Islet precursor cell (in vitro differentiated cells): ENCODE data around the gene SH3GL3.

Experiments
- DNase-seq: peaks from one replicate; pipeline ENCODE4 v3.0.0-alpha.2; 2018

The SH3GL3 gene, protein sequence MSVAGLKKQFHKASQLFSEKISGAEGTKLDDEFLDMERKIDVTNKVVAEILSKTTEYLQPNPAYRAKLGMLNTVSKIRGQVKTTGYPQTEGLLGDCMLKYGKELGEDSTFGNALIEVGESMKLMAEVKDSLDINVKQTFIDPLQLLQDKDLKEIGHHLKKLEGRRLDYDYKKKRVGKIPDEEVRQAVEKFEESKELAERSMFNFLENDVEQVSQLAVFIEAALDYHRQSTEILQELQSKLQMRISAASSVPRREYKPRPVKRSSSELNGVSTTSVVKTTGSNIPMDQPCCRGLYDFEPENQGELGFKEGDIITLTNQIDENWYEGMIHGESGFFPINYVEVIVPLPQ

DNA sequence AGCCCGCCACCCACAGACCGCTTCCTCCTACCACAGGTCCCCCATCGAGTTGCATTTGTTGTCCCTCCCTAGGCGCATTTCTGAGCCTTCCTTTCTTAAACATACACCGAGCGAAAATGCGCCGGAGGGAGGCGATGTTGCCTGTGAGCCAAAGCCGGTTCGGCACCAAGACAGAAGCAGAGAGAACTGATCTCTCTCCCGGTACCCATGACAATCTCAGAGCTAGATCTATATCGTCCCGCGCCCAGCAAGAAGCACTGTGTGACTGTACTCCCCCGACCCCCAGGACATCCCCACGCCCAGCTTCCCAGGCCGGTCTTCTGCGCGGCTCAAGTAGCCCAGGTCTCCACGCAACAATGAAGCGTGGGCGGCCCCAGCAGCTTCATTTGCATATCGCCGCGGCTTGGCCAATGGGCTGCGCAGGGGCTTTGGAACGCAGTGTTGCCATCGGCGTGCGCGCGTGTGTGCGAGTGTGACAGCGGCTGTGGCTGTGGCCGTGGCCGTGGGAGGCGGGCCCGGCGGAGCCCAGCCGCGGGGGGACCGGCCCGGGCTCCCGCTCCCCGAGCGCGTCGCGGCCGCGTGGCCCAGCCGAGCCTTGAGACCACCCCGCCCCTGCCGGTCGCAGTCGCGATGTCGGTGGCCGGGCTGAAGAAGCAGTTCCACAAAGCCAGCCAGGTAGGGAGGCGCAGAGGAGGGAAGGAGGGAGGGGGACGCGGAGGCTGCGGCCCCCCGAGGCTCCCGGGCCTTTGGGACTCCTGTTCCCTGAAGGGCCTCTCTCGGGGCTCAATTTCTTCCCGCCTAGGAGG, at the start of gene SH3GL3:
Gene SH3GL3, plus strand, starts transcription at position 438 of the 806 bp plus-strand sequence. Its CDS starts 193 bp downstream, at position 631.
- DNase-seq: peak; percentile 94

DNA sequence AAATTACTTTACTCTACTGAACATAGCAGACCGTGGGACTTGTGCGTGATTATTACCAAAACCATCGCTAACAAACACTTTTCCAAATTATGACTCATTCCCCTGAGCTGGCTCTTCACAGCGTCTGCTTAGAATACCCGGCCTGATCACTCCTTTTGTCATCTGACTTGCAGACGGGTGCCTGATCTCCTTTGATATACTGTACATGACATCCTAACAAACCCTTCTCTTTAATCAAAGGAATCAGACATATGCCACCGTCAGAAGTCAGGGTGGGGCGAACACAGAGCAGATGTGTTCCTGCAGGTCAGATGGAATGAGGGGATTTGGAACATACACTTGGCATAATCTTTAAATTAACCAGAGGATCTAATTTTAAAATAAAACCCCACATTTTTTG, 48.5 kb upstream of the SH3GL3 start:
- no peak for DNase-seq

DNA sequence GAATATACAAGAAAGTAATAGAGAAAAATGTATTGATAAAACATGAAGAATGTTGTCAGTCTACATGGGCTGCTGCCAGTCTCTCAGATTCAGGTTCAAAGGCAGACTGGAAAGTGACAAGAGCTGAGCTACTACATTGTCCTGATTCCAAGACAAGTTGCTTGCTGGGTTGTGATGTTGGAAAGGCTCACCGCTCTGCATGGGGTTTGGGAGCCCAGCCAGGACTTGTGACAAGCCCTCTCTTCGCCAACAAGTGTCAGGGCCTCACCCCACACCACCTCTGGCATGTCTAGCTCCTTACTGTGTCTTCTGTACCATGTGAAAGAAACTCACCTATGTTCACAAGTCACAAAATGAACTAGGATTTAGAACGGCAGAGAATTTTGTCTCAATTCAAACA, 43.0 kb upstream of the SH3GL3 start:
- no peak for DNase-seq

DNA sequence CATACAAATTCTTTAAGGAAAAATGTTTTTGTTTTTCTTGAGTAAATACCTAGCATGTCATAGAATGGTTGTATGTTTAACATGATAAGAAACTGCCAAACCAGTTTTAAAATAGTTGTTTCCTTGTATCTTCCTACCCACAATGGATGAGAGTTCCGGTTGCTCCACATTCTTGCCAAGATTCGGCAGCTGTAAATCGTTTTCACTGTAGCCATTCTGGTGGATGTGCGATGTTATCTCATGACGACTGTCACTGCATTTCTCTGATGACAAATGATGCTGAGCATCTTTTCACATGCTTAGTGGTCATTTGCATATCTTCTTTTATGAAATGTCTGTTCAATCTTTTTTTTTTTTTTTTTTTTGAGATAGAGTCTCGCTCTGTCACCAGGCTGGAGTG, 36.6 kb upstream of the SH3GL3 start:
- no peak for DNase-seq

DNA sequence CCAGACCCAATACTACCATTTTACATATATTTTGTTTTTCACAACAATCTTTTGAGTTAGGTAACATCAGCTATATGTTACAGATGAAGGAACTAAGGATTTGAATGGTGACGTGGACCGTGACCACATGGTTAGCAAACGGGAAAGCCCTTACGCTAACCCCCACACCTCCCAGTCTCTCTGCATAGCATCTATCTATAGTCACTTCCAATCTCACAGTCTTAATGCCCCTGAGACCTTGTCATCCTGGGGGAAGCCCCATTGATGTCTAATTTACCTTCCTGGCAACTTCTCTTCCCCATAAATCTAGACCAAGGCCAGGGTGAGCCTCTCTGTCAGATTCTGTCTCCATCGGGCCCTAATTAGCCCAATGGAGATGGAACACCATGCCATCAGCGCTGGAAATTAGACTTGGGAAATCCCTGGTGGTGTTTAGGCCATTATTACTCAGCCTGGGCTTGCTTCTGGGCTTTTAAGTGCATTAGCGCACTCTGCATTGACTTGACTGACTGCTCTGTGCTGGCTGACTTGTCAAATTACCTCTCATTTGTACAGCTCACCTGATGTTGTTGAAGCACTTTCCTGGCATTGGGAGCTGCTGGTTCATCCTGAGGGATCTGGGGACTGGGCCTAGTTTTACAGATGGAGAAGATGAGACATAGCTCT, 34.0 kb upstream of the SH3GL3 start:
- DNase-seq: no peak

DNA sequence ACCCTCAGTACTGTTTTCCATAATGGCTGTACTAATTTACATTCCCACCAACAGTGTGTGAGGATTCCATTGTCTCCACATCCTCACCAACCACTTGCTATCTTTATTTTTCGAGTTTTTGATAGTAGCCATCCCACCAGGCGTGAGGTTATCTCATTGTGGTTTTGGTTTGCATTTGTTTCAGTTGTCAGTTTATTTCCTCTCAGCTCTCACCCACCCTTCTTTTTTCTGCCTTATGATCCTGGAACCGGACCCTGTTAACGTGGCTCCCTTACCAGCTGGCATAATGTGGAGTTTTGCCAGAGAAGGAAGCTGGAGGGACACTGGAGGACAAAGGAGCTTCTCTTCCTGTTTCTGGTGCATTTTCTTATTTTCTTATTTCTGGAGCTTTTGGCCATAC, 25.1 kb upstream of the SH3GL3 start:
- DNase-seq: no peak

DNA sequence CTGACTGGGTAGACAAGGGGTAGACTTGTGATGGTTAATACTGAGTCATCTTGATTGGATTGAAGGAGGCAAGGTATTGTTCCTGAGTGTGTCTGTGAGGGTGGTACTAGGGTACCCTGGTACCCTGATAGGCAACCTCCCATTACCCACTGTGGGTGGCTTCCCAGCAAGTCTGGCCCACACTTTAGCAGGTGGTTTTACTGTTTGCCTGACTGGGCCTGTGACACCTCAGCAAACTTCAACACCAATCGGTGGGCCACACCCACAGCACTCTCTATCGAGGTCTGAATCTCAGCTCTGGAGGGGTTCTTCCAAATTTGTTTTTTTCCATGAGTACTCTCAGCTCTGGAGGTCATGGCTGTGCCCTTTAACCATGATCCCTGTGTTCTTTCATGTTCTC, 24.6 kb upstream of the SH3GL3 start:
- DNase-seq: no peak

DNA sequence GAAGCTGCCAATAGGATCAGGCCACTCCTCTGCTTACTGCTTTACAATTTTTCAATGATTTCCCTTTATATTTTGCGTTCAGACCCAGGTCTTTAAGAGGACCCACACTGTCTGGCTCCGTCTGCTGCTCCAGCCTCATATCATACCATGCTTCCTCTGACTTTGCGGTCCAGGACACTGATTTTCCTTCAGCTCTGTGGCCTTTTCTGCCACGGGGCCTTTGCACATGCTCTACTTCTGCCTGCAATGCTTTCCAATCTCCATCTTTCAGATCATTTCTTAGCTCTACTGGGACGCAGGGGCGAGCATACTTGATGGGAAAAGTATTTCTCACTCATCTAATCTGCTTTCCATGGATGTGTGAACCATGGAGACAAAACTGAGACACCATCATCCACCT, 23.0 kb upstream of the SH3GL3 start:
- no peak for DNase-seq

DNA sequence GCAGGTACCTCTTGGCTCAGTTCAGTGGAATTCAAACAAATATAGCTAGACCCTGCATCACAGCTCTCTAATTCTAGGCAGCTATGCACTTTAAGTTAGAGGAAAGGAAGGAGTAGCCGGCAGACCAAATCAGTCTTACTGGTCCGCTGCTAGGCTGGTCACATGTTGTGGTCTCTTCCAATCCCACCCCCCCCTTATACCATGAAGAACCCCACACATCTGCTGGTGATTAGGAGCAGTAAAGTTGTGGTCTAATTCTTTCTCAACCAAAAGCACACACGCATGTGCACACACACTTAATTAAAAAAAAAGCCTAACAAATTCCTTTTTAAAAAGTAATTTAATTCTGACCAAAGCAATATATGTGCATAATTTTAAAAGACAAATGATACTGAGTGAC, 16.7 kb upstream of the SH3GL3 start:
- DNase-seq: no peak

DNA sequence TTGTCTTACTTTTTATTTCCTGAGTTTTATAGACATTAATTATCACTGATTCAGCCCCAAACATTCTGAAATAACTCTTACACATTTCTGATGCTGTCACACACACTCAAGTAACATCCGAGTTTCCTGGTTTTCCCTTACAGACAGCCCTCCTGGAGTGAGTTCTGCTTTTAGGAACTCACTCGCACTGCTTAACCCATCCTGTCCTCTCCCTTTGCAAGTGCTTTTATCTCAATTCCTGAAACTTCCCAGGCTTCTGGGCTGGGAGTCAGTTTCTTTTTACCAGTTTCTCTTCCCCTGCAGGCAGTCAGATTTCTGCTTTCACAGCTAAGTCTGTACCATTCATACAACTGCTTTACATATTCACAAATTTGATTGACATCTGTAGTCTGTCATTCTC, 15.6 kb upstream of the SH3GL3 start:
- no peak for DNase-seq

DNA sequence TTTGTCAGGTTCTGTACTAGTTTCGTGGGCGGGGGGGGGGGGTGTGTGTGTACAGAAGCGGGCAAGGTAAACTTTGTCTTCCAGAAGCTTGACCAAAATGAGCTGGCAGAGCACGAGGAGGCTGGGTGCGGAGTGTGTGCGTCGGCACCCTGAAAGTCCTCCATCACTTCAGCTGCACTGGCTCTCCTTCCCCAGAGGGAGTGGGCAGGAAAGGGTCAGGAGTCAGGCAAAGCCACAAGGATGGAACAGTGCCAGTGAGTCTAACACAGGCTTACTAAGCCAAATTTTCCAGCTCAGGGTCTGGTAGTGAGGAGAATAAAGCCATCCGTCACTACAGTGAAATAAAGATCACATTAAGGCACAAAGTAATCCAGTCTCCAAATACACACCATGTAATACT, 11.9 kb upstream of the SH3GL3 start:
- DNase-seq: no peak

DNA sequence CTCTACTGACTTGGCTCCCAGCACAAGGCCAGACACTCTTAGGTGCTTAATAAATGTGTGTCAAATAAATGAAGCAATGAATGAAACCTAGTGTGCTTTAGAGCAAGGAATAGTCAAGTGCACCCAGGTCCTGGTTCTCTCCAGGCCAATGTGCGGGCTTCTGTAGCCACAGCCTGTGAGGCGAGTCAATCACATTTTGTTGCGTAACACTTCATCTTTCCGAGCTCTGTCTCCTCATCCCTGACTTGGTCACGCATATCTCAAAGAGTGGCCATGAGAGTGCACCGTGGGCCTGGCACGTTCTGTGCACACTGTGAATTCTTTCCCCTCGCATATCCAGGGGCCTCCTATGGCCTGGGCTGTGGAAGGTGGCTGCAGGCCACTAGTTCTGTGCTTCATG, 11.4 kb upstream of the SH3GL3 start:
- no peak for DNase-seq

DNA sequence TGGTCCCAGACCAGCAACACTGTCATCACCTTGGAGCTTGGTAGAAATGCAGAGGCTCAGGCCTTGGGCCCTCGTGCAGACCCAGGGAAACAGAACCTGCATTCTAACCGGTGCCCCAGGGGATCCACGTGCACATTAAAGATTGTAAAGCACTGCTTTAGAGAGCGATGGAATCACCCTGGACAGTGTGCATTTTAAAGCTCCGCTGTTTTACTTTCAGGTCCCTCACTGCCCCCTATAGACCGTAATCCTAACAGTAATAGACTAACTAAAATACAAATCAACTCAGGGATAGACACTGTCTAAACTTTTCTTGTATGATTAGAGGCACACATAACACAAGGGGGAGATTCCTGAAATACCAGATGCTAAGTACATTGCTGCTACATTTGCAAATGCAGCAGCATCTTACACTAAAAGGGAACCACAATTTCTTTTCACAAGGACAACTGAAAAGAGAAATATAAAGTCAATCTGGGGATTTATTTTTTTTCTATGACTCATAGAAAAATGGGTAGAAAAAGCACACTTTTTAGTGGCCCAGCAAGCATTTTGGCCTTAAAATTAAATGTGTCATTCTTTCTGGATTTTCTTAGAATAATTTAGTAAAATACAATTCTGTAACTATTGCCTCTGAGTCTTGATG, 10.5 kb upstream of the SH3GL3 start:
- DNase-seq: peak; percentile 56

DNA sequence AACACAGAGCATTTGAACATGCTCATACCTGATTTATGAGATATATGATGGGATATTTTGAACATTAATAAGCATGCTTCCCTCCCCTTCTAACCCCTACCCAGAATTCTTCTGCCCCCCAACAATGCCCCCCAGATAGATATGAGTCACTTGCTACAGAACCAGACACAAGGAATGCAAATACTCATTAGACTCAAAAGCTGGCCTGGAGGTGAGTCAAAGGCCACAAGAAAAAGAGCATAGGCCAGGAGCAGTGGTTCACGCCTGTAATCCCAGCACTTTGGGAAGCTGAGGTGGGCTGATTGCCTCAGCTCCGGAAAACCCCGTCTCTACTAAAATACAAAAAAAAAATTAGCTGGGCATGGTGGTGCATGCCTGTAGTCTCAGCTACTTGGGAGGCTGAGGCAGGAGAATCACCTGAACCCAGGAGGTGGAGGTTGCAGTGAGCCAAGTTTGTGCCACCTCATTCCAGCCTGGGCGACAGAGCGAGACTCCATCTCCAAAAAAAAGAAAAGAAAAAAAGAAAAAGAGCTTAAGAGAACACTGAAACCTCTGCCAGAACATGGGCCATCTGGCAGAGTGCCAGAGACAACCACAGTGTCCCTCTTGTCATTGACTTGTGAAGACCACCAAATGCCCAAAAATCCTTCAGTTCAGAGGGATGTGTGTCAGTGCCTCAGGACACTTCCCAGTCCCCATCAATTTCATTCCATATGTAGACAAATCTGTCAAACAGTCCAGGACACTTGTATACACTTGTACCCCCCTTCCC, 3.9 kb upstream of the SH3GL3 start:
- DNase-seq: peak; percentile 77

DNA sequence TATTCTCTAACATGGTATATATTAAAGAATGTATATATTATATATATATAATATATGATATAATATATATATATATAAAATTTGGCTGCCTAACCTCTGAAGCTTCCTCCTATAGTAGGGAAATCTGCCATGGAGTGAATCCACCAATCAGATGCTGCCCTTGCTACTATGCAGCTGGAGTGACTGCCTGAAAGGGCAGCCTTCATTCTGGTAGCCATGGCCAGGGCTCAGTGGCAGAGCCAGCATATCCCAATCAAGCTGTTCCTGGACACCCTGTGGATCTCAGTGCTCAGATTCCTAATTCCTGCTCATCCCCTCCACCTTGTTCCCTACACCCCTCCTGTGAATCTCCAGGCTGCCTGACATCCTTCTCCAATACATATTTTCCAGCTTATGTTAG, 2.2 kb upstream of the SH3GL3 start:
- no peak for DNase-seq

DNA sequence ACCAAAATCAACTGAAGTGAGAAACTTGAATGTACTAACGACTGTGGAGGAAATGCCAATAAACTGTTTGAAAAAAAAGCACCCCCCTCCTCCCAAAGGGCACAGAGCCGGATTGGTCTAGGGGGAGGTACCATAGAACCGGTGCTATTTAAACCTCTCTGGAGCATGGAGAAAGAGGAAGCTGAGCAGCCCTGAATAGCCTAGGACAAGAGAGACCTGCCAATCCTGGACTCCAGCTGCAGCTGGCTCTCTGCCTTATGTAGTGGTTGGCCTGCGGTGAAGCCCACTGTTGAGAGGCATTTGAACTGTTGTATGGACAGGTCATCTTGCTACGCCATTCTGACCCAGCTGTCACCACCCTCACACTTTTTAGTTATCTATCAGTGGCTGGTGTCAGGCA, 1.5 kb upstream of the SH3GL3 start:
- no peak for DNase-seq

DNA sequence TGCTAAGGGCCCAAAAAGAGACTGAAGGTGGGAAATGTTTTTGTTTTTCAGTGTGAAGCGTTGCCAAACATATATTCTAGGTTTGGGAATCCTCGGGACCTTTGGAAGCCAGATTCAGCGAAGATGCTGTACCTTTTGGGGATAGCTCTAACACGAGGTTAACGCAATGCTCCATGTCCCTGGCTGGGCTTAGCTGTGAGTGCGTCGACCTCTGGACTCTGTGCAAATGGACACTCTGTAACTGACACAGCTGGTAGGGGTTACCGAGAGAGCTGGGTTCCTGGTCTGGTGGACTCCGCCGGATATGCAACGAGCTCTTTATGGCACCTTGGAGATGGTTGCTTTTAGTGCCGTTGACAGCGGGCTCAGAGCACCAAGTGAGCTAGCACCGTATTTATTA, 724 bp upstream of the SH3GL3 start:
- DNase-seq: no peak

DNA sequence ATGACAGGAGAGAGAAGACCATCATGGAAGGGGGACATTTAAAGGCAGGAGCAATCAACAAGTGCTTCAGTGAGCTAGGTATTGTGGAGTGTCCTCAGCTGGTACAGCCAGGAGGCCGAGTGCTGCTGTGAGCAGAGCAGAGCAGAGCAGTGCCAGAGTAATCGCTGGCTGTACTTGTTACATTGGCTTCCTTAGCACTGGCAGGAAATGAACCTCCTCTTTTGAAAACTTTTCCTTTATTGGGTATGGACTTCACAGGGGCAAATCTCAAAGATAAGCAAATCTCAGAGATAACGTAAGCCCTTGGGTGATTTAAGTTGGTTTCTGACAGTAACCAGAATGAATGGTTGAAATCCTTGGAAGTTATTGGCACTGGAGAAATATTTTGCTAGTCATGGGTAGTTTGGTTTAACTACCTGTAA, 2.1 kb downstream of the SH3GL3 start:
- DNase-seq: no peak

DNA sequence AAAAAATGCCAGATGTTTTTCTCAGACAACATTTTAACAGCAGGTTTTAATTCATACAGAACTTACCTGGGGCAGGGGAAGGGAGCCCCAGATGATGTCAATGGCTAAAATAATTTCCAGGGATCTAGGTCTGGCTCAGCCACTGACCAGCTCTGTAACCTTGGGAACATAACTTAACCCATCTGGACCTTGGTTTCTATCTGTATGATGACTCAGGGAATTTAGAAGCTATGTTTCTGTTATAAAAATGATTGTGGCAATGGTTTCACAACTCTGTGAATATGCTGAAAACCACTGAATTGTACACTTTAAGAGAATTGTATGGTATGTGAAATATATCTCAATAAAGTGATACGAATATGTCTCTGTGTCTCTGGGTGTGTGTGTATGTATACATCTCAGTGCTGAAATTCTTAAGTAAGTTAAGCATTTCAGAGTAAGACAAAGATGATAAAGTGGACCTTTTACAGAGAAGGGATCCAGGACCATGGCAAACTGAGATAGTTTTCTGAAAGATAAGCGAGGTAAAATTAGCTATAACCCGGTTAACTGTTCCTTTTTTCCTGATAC, 2.9 kb downstream of the SH3GL3 start:
- DNase-seq: no peak

DNA sequence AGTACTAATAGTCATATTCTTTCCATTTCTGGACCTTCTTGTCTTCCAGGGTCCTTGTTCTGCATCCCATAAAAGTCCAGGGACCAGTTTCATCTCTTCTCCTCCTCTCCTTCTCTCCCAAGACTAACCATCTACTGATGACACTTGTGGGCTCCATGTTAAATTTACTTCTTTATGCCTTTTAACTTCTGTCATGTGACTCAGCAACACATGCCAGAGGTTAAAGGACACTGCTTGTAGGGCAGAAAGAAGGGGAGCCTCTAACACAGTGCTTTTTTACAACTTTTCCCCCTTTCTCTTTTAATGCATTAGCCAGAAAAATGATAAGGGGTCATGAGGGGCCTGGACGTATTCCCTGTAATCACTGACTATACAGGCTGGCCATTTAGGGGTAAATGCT, 10.0 kb downstream of the SH3GL3 start:
- DNase-seq: no peak

DNA sequence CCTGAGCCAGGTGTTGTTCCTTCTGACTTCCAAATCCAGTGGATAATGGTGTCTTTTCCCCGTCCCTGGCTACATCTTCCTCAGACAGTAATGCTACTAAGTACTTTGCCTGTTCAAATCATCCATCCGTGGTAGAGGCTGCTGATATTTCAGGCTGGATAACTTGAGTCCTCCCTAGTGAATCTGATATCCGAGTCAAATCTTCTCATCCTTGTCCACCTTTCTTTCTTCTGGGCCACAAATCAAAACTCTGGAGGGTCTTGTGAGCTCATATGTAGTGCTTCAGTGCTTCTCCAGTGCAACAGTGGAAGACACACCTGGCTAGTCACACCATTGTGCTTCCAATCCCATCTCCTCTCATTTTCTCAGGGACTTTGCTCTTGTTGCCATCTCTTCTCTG, 11.2 kb downstream of the SH3GL3 start:
- no peak for DNase-seq

DNA sequence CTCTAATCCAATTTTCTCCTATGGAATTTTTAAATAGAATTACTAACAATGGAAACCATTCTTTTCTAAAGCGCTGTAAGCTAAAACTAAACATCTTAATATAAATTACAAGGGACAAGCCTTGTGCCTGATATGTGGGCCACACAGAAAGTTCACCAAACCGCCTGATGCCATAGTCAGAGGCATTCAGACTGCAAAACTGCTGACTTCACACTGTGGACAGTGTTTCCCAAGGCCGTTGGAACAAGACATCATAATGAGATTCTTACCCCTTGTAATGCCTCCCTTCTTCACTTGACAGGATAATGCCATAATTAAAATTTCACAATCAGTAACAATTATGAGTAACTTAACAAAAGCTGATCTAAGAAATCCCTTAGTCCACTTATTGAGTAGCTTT, 14.9 kb downstream of the SH3GL3 start:
- DNase-seq: no peak
